Ascending aorta (tissue), 2 donors: ENCODE data around the gene RIPOR1. TPM values are rescaled to one million over a fixed set of nuclear protein-coding genes. Genes with fewer than 3 reads are reported as not detected.
A peak's percentile ranks its signal among the peaks of the same experiment; 100 is the strongest.

Experiments used
- DNase-seq, 2 donors: peaks; one replicate each; pipeline ENCODE4 v3.0.0-alpha.2; 2019; ENCODE audit warnings: low spot score in 2 of 2
- H3K27ac ChIP-seq, 2 donors: fragments of 200-600 bp; sonication (generic); one replicate each; pipeline ENCODE4 v1.5.1; 2016 to 2017; ENCODE audit warnings: mild to moderate bottlenecking in 1 of 2
- H3K27me3 ChIP-seq: fragments of 200-600 bp; sonication (generic); one replicate; pipeline ENCODE4 v1.5.1; 2017
- H3K36me3 ChIP-seq, 2 donors: fragments of 200-600 bp; sonication (generic); one replicate each; pipeline ENCODE4 v1.5.1; 2016
- H3K4me1 ChIP-seq, 2 donors: fragments of 200-600 bp; sonication (generic); one replicate each; pipeline ENCODE4 v1.5.1; 2016 to 2017; ENCODE audit warnings: mild to moderate bottlenecking in 1 of 2
- H3K4me3 ChIP-seq, 2 donors: fragments of 200-600 bp; sonication (generic); one replicate each; pipeline ENCODE4 v1.5.1; 2016 to 2017; ENCODE audit warnings: mild to moderate bottlenecking in 1 of 2
- H3K9me3 ChIP-seq, 2 donors: fragments of 200-600 bp; sonication (generic); one replicate each; pipeline ENCODE4 v1.5.1; 2016
- intact Hi-C: fragments of 100-400 bp; cut with DNase I; formaldehyde crosslinking; loops from one replicate; pipeline ENCODE4 v1.15.1; 2023
- total RNA-seq: library from RNA; depleted of rRNA; stranded (reverse); fragments of >200 nt; gene quantifications from one replicate; pipeline ENCODE4 v1.1.0, GENCODE V29; 2016
- TF ChIP-seq, protein P1 (sequence below), 3 experiments: fragments of 200-600 bp in 2 of 3; fragments of 450-650 bp in 1 of 3; sonication (generic) in 2 of 3; IDR thresholded peaks; one replicate each; pipeline ENCODE4 v1.5.1; 2016 to 2019; ENCODE audit warnings: antibody characterized with exemption in 3 of 3, mild to moderate bottlenecking in 1 of 3, moderate library complexity in 1 of 3

Gene RIPOR1
- total RNA-seq, 1 donor from 2014 or later = 182 TPM

DNA sequence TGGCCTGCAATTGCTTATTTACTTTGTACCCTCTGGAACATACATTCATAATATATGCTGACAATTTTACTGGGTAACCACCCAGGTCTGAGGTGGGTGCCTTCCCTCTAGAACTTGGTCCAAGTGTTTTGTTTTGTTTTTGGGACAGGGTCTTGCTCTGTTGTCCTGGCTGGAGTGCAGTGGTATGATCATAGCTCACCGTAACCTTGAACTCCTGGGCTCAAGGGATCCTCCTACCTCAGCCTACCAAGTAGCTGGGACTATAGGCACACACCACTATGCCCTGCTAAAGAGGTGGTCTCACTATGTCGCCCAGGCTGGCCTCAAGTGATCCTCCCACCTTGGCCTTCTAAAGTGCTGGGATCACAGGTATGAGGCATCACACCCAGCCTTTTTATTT, 22.5 kb downstream of the RIPOR1 start:
- no peaks in the 10 kb centered on the region for H3K27me3 ChIP-seq
- DNase-seq = no peak
- intact Hi-C loops = no loop called here
- no peaks in the 10 kb centered on the region for H3K9me3 ChIP-seq
- TF ChIP-seq, protein P1, sequence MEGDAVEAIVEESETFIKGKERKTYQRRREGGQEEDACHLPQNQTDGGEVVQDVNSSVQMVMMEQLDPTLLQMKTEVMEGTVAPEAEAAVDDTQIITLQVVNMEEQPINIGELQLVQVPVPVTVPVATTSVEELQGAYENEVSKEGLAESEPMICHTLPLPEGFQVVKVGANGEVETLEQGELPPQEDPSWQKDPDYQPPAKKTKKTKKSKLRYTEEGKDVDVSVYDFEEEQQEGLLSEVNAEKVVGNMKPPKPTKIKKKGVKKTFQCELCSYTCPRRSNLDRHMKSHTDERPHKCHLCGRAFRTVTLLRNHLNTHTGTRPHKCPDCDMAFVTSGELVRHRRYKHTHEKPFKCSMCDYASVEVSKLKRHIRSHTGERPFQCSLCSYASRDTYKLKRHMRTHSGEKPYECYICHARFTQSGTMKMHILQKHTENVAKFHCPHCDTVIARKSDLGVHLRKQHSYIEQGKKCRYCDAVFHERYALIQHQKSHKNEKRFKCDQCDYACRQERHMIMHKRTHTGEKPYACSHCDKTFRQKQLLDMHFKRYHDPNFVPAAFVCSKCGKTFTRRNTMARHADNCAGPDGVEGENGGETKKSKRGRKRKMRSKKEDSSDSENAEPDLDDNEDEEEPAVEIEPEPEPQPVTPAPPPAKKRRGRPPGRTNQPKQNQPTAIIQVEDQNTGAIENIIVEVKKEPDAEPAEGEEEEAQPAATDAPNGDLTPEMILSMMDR (IDR thresholded peaks at IDR 0.05) = no peak
- H3K27ac ChIP-seq = no peak overlapping the region
- no peak overlapping the region for H3K4me3 ChIP-seq
- H3K4me1 ChIP-seq = peaks cover 4 to 6% of the 10 kb centered on the region in 2 donors
- H3K36me3 ChIP-seq = peaks cover 10 to 13% of the 10 kb centered on the region in 2 donors

GRCh38 chr16:67551972-67552371, 23.3 kb downstream of the RIPOR1 start:
- no peak overlapping the region for H3K4me3 ChIP-seq
- H3K4me1 ChIP-seq = no peaks in the 10 kb centered on the region
- no peak overlapping the region for H3K27ac ChIP-seq
- no peaks in the 10 kb centered on the region for H3K27me3 ChIP-seq
- DNase-seq = no peak
- peaks cover 5 to 9% of the 10 kb centered on the region in 2 donors for H3K36me3 ChIP-seq
- TF ChIP-seq, protein P1 (IDR thresholded peaks at IDR 0.05) = no peak
- intact Hi-C loops = no loop called here
- H3K9me3 ChIP-seq = no peaks in the 10 kb centered on the region

DNA sequence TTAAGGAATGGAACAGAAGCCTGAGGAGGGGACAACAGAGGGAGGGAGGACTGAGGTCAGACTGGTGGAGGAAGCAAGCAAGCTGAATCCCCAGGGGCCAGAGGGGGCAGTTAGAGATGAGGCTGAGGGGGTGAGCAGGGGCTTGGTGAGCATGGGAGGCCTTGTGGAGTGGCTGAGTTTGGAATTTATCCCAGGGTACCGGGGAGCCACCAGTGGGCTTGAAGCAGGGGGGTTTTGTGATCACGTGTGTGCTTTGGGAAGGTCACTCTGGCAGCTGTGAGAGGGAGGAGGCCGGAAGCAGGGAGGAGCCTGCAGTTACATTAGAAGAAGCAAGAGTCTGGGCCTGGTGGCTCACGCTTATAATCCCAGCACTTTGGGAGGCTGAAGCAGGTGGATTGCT, 23.8 kb downstream of the RIPOR1 start:
- TF ChIP-seq, protein P1 (IDR thresholded peaks at IDR 0.05) = no peak
- Histone ChIP-seq H3K4me3 (no peak overlapping the region), H3K9me3 (no peaks in the 10 kb centered on the region), H3K27me3 (no peaks in the 10 kb centered on the region), H3K4me1 (no peaks in the 10 kb centered on the region), H3K36me3 (peaks cover 4 to 7% of the 10 kb centered on the region in 2 donors), H3K27ac (no peak overlapping the region)
- no peak for DNase-seq
- intact Hi-C loops = no loop called here

- intact Hi-C loops = no loop called here
- no peak for DNase-seq
- no peak overlapping the region for H3K4me3 ChIP-seq
- H3K27me3 ChIP-seq = no peaks in the 10 kb centered on the region
- no peaks in the 10 kb centered on the region for H3K9me3 ChIP-seq
- H3K36me3 ChIP-seq = no peaks in the 10 kb centered on the region
- H3K4me1 ChIP-seq = no peaks in the 10 kb centered on the region
- H3K27ac ChIP-seq = no peak overlapping the region
- TF ChIP-seq, protein P1 (IDR thresholded peaks at IDR 0.05) = no peak
These were observed 27.2 kb downstream of the RIPOR1 start for GRCh38 chr16:67555795-67556212.

GRCh38 chr16:67558859-67559258, 30.2 kb downstream of the RIPOR1 start:
- no peak overlapping the region for H3K27ac ChIP-seq
- no peak overlapping the region for H3K4me3 ChIP-seq
- no peaks in the 10 kb centered on the region for H3K36me3 ChIP-seq
- intact Hi-C loops = no loop called here
- H3K9me3 ChIP-seq = no peaks in the 10 kb centered on the region
- TF ChIP-seq, protein P1 (IDR thresholded peaks at IDR 0.05) = no peak
- no peak for DNase-seq
- H3K27me3 ChIP-seq = no peaks in the 10 kb centered on the region
- H3K4me1 ChIP-seq = peaks cover 0 to 6% of the 10 kb centered on the region in 2 donors

GRCh38 chr16:67560827-67561342, 32.3 kb downstream of the RIPOR1 start:
- Histone ChIP-seq H3K4me1 (peaks cover 7 to 23% of the 10 kb centered on the region in 2 donors), H3K4me3 (peak overlapping the region in 1 of 2 donors; percentile 99), H3K27ac (peak overlapping the region; percentile 100), H3K36me3 (no peaks in the 10 kb centered on the region), H3K27me3 (no peaks in the 10 kb centered on the region), H3K9me3 (no peaks in the 10 kb centered on the region)
- no peak for DNase-seq
- intact Hi-C loops = loop anchor here (5.0 kb wide), 1 partner anchor 79 kb away; the partner anchor contains the start of genes AGRP and ATP6V0D1
- TF ChIP-seq, protein P1 (IDR thresholded peaks at IDR 0.05) = no peak
